Measurements from ENCODE around the gene VILL.

DNA sequence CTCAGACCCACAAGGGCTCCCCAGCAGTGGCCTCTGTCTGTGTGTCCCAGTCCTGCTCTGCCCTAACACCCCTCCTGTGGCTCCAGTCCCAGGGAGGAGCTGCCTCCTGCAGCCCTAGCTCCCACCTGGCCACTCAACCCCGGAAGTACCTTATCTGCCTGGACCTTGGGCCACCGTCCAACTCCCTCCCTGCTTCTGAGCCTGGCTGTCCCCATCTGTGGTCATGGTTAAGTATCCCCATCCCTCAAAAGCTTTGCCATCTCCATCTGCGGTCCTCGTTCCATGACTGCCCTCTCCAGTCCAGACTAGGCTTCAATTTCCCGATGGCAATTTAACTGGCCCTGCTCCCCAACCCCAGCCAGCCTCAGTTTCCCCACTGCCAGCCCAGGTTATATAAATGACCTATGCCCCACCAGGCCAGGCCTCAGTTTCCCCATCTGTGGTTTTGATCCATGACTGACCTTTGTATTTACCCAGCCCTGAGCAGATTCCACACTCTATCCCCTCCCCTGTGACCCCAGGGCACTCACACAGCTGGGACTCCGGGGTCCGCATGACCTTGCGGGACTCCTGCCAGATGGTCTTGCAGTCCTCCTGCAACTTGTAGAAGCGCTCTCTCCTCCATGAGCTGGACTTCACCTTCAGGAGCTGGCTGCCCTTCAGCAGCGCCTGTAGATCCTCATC is 29.2 kb downstream of the VILL start:
- TF ChIP-seq, protein P1, sequence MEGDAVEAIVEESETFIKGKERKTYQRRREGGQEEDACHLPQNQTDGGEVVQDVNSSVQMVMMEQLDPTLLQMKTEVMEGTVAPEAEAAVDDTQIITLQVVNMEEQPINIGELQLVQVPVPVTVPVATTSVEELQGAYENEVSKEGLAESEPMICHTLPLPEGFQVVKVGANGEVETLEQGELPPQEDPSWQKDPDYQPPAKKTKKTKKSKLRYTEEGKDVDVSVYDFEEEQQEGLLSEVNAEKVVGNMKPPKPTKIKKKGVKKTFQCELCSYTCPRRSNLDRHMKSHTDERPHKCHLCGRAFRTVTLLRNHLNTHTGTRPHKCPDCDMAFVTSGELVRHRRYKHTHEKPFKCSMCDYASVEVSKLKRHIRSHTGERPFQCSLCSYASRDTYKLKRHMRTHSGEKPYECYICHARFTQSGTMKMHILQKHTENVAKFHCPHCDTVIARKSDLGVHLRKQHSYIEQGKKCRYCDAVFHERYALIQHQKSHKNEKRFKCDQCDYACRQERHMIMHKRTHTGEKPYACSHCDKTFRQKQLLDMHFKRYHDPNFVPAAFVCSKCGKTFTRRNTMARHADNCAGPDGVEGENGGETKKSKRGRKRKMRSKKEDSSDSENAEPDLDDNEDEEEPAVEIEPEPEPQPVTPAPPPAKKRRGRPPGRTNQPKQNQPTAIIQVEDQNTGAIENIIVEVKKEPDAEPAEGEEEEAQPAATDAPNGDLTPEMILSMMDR (IDR thresholded peaks at IDR 0.05; ENCODE audit: control extremely low read depth in 1 of 3, insufficient read depth in 1 of 3, low read depth in 1 of 3, low read length in 3 of 3) = no peak
- no peak for TF ChIP-seq CREB1 (IDR thresholded peaks at IDR 0.05)
- TF ChIP-seq EP300 (IDR thresholded peaks at IDR 0.05; ENCODE audit: borderline replicate concordance in 1 of 2, low read depth in 2 of 2, low read length in 2 of 2) = no peak
- no peak for TF ChIP-seq RBBP5 (IDR thresholded peaks at IDR 0.05; ENCODE audit: borderline replicate concordance, low read depth, low read length)
- TF ChIP-seq CBX5 (IDR thresholded peaks at IDR 0.05; ENCODE audit: low read depth, low read length) = no peak
- TF ChIP-seq ZNF274 (IDR thresholded peaks at IDR 0.05; ENCODE audit: borderline replicate concordance, extremely low read depth, low read length) = no peak
- TF ChIP-seq GABPA (IDR thresholded peaks at IDR 0.05; ENCODE audit: borderline replicate concordance, insufficient read depth, low read length) = no peak
- TF ChIP-seq, protein P2, sequence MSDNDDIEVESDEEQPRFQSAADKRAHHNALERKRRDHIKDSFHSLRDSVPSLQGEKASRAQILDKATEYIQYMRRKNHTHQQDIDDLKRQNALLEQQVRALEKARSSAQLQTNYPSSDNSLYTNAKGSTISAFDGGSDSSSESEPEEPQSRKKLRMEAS (IDR thresholded peaks at IDR 0.05) = no peak
- TF ChIP-seq SIN3A (conservative IDR thresholded peaks at IDR 0.05 in 1 of 2, IDR thresholded peaks at IDR 0.05 in 1 of 2; ENCODE audit: low read depth in 1 of 2, low read length in 2 of 2) = no peak
- TF ChIP-seq KDM4A (IDR thresholded peaks at IDR 0.05; ENCODE audit: low read depth, low read length, severe bottlenecking) = no peak
- TF ChIP-seq, protein P3, sequence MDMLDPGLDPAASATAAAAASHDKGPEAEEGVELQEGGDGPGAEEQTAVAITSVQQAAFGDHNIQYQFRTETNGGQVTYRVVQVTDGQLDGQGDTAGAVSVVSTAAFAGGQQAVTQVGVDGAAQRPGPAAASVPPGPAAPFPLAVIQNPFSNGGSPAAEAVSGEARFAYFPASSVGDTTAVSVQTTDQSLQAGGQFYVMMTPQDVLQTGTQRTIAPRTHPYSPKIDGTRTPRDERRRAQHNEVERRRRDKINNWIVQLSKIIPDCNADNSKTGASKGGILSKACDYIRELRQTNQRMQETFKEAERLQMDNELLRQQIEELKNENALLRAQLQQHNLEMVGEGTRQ (IDR thresholded peaks at IDR 0.05; ENCODE audit: low read length) = no peak
